ENCODE results near the gene LHX3.

The LHX3 gene

DNA sequence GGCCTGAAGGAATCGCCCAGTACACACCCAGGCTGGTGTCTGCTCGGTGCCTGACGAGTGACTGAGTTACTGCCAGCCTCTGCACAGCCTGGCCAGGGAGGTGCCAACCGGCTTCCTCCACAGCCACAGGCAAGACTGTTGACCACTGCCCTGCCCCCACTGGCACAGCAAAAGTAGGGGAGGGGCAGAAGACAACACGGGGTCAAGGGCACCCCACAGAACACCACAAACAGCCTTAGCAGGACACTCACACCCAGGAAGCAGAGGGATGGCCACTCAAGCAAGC lies 722 bp upstream of the LHX3 start:
- DNase-seq, result no peak

- no peak for DNase-seq
Measured at GRCh38 chr9:136204145-136204805, 653 bp downstream of the LHX3 start.

- no peak for DNase-seq
Measured at GRCh38 chr9:136203408-136204144, 1.4 kb downstream of the LHX3 start.

GRCh38 chr9:136202454-136203407 lies 2.2 kb downstream of the LHX3 start:
- no peak for DNase-seq

GRCh38 chr9:136201609-136202453 lies 3.1 kb downstream of the LHX3 start:
- DNase-seq, result no peak

DNA sequence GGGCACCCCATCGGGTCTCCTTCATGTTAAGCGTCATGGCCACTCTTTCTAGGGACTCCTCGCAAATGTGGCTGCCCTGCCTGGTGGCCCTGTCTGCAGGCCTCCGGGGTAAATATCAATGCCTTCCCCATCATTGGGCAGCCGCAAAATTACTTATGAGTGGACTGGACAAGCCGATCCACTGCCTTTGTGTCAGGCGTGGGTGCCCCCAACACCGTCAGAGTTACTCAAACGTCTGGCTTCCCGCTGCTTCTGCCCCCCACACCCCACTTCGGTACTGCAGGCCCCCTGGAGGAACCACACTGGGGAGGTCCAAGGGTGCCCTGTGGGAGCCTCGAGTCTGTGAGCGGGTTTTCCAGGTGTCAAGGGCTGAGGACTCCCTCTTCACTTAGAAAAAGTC lies 3.8 kb downstream of the LHX3 start:
- DNase-seq, result no peak

DNA sequence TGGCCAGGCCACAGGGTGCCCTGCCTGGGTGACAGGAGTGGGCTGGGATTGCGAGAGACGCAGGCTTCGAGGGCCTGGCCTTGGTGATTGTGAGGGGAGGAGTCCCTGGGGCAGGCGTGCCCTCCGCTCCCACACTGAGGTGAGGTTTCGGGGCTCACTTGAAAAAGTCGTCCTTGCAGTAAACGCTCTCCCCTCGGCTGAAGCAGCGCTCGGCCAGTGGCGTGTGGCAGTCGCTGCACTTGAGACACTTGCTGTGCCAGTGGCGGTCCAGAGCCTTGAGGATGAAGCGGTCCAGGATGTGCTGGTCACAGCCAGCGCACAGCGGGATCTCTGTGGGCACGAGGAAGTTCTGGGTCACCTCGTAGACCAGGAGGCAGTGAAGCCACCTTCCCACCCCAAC lies 4.5 kb downstream of the LHX3 start:
- no peak for DNase-seq

- no peak for DNase-seq
Measured at GRCh38 chr9:136199391-136200288, 5.3 kb downstream of the LHX3 start.

DNA sequence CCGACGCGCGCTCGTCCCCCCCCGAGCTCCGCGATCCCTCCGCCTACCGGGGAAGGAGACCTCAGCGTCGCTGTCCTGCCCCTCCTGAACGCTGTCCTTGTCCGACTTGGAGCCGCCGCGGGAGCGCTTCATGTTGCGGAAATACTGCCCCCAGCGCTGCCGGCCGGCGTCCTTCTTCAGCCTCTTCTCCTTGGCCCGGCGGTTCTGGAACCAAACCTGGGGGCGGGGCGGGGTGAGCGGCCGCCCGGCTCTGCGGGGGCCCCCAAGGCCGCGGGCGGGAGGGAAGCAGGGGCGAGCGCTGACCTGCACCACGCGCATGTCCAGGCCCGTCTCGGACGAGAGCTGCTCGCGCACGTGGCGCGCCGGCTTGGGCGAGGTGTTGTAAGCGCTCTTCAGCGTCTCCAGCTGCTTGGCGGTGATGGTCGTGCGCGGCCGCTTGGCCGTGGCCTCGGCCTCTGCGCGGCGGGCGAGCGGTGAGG lies 6.3 kb downstream of the LHX3 start:
- DNase-seq, result no peak

GRCh38 chr9:136197930-136198604 lies 6.9 kb downstream of the LHX3 start:
- DNase-seq, result no peak

DNA sequence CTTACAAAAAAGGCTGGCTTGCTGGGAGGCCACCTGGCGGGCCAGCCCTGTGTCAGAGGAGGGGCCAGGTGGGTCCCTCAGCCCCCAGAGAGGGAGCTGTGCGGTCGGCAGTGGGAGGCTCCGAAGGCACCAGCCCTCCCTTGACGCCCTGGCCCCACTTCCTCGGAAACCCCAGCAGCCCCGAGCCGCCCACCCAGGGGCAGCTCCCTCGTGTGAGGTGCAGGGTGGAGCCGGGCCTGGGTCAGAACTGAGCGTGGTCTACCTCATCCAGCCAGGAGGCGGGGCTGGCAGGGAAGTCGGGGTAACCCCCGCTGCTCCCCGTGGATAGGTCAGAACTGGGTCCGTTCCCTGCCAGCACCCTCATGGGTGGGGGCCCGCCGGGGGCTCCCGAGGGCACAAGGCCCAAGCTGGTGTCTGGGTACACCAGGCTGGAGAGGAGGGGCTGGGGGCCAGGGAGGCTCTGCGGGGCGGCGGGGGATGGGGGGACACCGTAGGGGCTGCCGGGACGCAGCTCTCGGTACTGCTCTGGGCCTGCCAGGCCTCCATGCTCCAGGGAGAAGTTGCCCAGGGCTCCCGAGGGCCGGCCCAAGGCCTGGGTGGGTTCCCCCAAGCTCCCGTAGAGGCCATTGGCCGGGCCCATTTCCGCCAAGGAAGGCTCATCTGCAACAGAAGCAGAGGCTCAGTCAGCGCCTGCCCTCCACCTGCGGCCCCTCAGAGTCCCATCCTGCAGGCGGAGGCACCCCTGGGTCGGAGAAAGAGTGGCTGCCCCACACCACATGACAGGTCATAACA lies 7.6 kb downstream of the LHX3 start:
- DNase-seq, result no peak

DNA sequence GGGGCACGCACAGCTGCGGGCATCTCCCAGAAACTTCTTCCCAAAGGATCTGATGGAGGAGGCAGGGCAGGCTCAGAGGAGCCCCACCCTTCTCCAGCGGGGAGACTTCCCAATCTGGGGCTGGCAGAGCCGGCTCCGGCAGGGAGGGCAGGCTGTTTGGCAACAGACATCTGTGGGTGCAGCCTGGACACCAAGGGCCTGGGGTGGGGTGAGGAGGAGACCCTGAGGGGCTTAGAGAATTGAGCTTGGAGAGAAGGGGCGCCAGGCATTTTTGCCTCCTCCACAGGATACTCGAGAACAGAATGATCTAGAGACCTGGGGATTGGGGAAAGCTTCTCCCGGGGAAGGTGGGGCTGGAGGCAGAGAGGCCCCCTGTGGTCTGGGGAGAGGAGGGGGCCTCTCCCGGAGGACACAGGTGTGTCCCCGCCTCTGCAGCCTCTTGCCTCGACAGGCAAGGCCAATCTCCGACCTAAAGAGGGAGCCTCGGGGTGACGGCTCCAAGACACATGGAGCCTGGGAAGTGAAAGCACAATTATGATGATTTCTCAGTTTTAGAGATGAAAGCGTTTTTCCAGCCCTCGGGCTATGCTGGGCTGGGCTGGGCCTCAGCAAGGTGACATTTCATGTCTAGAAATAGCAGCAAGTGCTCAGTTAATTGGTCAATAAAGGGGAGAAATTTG lies 8.4 kb downstream of the LHX3 start:
- DNase-seq, result no peak

- no peak for DNase-seq
Measured at GRCh38 chr9:136194540-136194939, 10.4 kb downstream of the LHX3 start.

- DNase-seq, result no peak
Measured at GRCh38 chr9:136193891-136194279, 11.0 kb downstream of the LHX3 start.

DNA sequence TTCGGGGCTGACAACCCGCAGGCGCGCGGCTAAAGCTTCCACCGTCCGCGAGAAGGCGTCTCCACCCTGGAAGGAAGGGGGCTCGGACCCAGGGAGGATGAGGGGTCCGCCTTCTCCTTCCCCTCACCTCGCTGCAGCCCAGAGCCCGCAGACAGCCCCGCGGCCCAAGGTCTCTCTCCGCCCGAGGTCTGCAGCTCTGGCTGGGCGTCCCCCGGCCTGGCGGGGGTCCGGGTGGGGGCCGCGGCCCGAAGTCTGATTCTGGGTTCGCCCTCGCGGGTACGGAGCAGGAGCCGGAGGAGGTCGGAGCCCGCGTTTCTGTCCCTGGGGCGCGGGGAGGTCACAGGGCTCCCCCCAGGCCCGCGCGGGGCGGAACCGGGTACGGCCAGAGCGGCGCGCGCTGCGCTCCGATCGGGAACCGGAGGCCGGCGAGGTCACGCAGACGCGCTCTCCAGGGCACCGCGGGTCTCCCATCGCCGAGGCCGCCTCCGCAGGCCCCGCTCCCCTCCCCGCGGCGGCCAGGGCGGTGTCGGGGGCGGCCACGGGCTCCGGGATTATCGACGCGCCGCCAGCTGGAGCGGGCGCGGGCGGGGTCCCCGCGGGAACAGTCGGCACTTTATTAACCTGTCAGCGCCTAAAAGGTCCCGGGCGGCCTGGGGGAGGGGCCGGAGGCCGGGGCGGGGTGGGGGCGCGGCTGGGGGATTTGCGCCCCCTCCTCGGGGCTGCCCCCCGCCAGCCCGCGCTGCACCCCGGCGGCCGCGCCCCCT lies 11.6 kb downstream of the LHX3 start:
- DNase-seq, result no peak

- DNase-seq, result no peak
Measured at GRCh38 chr9:136192289-136193126, 12.4 kb downstream of the LHX3 start.

GRCh38 chr9:136191960-136192286 lies 13.0 kb downstream of the LHX3 start:
- no peak for DNase-seq
